ENCODE measurements around the gene TSPAN10.

TSPAN10 gene

DNA sequence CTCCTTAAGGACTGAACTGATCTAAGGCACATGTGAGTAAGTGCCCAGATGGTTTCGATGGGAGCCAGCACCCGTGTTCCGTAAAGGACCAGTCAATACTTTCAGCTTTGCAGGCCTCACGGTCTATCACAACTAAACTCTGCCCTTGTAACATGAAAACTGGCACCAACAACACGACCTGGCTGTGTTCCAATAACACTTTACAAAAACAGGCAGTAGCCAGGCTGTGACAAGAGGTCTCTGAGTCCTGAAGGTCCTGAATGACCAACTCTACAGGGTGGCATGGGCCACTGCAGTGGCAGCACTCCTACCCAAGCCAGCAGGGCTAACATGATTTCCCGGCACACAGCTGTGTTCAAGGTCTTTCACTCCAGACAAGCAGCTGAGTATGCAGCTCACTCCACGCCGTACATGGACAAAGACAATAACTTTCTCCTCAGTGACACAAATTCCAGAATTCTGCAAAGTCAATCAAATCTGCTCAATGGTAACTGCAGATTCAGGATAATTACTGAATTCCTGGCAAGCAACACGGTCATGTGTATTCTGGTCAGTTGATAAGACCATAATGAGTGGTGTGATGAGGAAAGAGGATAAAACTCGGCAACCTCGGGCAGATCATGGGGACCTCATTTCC lies 15.4 kb upstream of the TSPAN10 start:
- DNase-seq (ENCODE audit: low read depth, low spot score): no peak

DNA sequence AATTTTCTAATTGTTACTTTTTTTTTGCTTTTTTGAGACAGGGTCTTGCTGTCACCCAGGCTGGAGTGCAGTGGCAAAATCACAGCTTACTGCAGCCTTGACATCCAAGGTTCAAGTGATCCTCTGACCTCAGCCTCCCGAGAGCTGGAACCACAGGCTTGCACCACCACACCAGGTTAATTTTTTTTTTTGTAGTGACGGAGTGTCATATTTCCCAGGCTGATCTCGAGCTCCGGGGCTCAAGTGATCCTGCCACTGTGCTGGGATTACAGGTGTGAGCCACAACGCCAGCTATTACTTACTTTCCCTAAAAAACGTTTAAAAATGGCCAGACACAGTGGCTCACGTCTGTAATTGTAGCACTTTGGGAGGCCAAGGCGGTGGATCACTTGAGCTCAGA lies 6.7 kb upstream of the TSPAN10 start:
- H3K4me3 ChIP-seq (ENCODE audit: low read length): no peak overlapping the region
- no peak for DNase-seq (ENCODE audit: low read depth, low spot score)

More for the DNA sequence above, 15.4 kb upstream of the TSPAN10 start:
- H3K4me3 ChIP-seq (ENCODE audit: low read length): no peak overlapping the region

DNA sequence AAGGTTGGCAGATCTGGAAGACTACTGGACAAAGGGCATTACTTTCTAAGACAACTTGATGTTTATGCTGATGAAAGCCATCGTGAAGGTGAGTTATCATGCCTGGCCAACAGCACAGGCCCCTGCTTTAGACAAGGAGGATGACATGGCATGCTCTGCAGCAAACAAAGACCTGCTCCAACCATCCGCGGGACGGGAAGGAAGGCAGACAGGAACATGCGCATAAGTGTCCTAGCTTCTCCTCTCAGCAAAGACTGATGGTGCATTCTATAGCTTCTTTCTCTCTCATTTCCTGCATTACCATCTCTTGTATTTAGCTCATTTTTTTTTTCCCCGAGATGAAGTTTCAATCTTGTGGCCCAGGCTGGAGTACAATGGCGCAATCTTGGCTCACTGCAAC lies 5.5 kb upstream of the TSPAN10 start:
- no peak overlapping the region for H3K4me3 ChIP-seq (ENCODE audit: low read length)
- no peak for DNase-seq (ENCODE audit: low read depth, low spot score)

- DNase-seq (ENCODE audit: low read depth, low spot score): no peak
- H3K4me3 ChIP-seq (ENCODE audit: low read length): peak overlapping the region; percentile 97
These were observed 1.6 kb upstream of the TSPAN10 start for GRCh38 chr17:81635431-81635830.

DNA sequence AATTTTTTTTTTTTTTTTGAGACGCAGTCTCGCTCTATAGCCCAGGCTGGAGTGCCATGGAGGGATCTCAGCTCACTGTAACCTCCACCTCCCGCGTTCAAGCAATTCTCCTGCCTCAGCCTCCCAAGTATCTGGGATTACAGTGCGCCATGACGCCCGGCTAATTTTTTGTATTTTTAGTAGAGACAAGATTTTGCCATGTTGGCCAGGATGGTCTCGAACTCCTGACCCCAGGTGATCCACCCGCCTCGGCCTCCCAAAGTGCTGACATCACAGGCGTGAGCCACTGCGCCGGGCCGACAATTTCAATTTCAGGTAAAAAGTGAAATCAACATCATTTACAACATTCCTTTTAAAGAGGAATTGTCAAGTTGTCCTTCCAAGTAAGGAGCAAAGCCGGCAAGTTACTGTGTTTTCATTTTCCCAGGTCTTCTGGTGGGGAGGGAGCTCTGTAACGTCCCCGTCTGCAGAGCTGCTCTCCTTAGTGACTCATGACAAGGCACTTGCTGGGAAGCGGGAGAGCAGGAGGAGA lies 957 bp upstream of the TSPAN10 start:
- no peak for DNase-seq (ENCODE audit: low read depth, low spot score)
- H3K4me3 ChIP-seq (ENCODE audit: low read length): peak overlapping the region; percentile 97

DNA sequence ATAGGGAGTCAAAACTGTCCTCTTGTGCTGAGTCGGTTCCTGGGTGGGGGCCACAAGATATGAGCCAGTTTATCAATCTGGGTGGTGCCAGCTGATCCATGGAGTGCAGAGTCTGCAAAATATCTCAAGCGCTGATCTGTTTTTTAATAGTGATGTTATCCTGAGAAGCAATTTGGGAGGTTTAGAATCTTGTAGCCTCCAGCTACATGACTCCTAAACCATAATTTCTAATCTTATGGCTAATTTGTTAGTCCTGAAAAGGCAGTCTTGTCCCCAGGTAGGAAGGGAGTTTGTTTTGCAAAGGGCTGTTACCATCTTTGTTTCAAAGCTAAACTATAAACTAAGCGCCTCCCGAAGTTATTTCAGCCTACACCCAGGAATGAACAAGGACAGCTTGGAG lies 1.7 kb downstream of the TSPAN10 start:
- DNase-seq (ENCODE audit: low read depth, low spot score): no peak
- no peak overlapping the region for H3K4me3 ChIP-seq (ENCODE audit: low read length)

- no peak overlapping the region for H3K4me3 ChIP-seq (ENCODE audit: low read length)
- DNase-seq (ENCODE audit: low read depth, low spot score): no peak
These were observed 3.0 kb downstream of the TSPAN10 start for GRCh38 chr17:81640011-81640410.

- no peak overlapping the region for H3K4me3 ChIP-seq (ENCODE audit: low read length)
- no peak for DNase-seq (ENCODE audit: low read depth, low spot score)
These were observed 5.0 kb downstream of the TSPAN10 start for GRCh38 chr17:81641825-81642489.

- H3K4me3 ChIP-seq (ENCODE audit: low read length): no peak overlapping the region
- DNase-seq (ENCODE audit: low read depth, low spot score): no peak
These were observed 7.5 kb downstream of the TSPAN10 start for GRCh38 chr17:81644496-81644895.

GRCh38 chr17:81644976-81645952 lies 8.3 kb downstream of the TSPAN10 start:
- no peak overlapping the region for H3K4me3 ChIP-seq (ENCODE audit: low read length)
- DNase-seq (ENCODE audit: low read depth, low spot score): no peak

DNA sequence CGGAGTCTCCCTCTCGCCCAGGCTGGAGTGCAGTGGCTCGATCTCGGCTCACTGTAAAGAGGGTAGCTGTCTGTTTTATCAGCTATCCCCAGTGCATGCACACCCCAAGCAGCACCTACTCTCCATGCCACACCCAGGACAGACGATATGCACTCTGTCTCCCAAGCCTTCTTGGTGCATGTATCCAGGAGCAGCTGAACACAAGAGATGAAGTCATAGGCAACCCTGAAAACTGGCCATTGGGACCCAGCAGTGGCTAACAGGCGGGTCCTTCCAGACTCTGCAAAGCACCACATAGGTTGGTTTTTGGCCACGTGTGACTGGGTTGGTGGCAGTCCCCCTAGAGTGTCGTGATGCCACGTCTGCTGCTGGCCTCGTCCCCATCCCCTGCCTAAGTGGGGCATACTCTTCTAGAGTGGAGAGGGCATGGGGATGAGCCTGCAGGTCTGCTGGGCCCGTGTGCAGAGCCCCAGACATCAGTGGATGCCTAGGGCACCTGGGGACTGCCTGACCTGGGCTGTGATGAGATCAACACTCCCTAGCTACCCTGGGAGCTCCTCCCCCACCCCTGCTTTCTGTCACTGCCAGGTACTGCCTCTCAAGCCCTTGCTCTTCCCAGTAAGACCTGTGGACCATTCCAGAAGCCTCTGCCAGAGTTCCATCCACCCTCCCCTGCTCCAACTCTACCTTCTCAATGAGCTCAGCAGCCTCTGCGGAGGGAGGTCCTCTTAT lies 10.0 kb downstream of the TSPAN10 start:
- H3K4me3 ChIP-seq (ENCODE audit: low read length): no peak overlapping the region
- no peak for DNase-seq (ENCODE audit: low read depth, low spot score)

- DNase-seq (ENCODE audit: low read depth, low spot score): no peak
- H3K4me3 ChIP-seq (ENCODE audit: low read length): no peak overlapping the region
These were observed 10.6 kb downstream of the TSPAN10 start for GRCh38 chr17:81647640-81648012.

DNA sequence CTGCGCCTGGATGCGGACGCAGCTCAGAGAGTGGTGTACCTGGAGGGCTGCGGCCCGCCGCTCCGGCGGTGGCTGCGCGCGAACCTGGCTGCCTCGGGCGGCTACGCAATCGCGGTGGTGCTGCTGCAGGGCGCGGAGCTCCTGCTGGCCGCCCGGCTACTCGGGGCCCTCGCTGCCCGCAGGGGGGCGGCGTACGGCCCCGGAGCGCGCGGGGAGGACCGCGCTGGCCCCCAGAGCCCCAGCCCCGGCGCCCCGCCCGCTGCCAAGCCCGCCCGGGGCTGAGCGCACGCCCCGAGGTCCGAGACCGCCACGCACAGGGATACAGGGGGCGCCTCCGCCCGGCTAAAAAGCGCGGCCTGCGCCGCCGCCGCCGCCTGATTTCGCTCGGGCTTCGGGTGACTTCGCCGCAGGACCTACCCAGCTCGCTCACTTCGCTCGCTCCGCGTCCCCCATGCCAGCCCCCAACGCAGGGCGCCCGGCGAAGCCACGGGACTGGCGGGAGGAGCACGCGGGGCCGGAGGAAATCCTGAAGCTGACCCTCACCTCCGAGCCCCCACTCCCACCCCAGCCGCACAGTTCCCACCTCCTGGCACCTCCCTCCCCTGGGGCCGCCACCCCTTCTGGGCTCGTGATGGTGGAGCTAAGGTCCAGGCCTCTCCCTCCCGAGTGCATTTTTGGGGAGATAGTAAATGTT lies 11.2 kb downstream of the TSPAN10 start:
- no peak overlapping the region for H3K4me3 ChIP-seq (ENCODE audit: low read length)
- DNase-seq (ENCODE audit: low read depth, low spot score): no peak

DNA sequence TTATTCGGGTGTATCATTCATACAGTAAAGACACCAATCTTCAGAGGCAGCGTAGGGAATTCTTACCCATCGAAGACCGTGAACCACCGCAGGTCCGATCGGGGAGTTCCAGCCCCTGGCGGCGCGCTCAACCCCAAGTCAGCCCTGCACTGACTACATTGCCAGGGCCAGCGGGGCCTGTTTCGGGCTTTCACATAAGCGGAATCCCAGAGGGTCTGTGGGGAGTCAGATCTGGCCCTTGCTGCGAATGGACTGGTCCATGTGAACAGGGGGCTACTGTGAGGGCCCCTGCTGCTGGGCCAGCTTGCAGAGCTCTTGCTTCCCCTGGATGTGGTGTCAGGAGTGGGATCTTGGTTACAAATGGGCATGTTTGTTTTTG lies 11.7 kb downstream of the TSPAN10 start:
- DNase-seq (ENCODE audit: low read depth, low spot score): no peak
- H3K4me3 ChIP-seq (ENCODE audit: low read length): no peak overlapping the region

DNA sequence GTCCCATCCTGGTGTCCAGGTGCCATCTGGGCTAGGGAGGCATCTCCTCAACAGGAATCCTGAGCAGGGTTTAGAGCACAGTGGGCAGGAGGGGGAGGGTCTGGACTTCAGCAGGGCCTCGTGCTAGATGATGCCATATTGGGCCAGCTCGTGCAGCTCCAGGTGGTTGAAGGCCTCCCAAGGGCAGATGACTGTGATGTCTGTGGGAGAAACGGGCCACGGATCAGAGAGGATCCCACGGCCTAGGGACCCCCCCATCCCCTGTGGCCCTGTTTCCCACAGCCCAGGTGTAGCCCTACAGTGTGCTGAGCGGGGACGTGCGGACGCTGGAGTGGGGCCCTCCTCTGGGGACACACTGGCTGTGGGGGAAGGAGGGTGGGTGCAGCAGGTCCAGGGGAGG lies 14.0 kb downstream of the TSPAN10 start:
- no peak overlapping the region for H3K4me3 ChIP-seq (ENCODE audit: low read length)
- DNase-seq (ENCODE audit: low read depth, low spot score): no peak

GRCh38 chr17:81651692-81652091 lies 14.7 kb downstream of the TSPAN10 start:
- H3K4me3 ChIP-seq (ENCODE audit: low read length): no peak overlapping the region
- DNase-seq (ENCODE audit: low read depth, low spot score): no peak

- no peak for DNase-seq (ENCODE audit: low read depth, low spot score)
- no peak overlapping the region for H3K4me3 ChIP-seq (ENCODE audit: low read length)
These were observed 16.1 kb downstream of the TSPAN10 start for GRCh38 chr17:81652906-81653771.

Data from Jurkat, Clone E6-1 (cell line).